ENCODE results near the gene KRT77. TPM values are rescaled to one million over a fixed set of nuclear protein-coding genes. Genes with fewer than 3 reads are reported as not detected.

KRT77 gene
- total RNA-seq, 2 experiments from 2014 or later: not detected

DNA sequence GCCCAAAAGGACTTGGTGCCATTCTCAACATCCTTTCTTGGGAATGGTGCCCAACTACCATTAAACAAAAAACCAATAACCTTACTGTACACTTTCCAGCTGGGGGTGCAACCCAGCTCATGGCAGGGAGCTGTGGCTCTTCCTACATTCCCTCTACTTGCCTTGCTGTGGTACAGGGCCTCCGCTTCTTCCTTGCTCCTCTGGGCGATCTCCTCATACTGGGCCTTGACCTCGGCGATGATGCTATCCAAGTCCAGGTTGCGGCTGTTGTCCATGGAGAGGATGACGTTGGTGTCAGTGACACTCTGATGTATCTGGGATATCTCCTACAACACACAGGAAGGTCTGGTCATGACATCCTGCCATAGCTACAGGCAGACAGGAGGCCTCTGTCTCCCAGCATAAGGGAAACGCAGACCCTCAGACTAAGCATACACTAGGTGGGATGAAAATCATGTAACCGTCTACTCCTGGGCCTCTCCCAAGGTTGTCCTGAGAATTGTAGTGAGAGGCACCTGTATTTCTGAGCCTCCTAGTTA lies 55.2 kb downstream of the KRT77 start:
- Mint-ChIP-seq H3K27ac (no peak overlapping the region), H3K27me3 (no peaks in the 10 kb centered on the region), H3K9me3 (no peaks in the 10 kb centered on the region), H3K4me3 (no peak overlapping the region), H3K4me1 (peaks cover 57% of the 10 kb centered on the region), H3K36me3 (peaks cover 2% of the 10 kb centered on the region)
- no peak for DNase-seq

DNA sequence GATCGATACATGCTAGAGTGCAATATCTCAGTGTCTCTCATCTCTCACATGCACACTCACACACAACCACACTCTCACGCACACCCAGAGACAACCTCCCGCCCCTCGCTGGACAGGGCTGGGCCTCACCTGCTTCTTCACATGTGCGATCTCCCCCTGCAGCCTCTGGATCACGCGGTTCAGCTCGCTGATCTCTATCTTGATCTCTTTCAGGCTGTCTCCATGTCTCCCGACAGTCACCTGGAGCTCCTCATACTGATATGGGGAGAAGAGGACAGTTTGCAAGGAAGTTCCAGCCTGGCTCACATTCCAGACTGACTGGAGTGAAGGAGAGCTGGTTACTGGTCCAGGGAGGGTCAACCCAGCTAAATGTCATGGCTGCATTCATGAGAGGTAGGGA lies 55.7 kb downstream of the KRT77 start:
- no peak overlapping the region for H3K4me3 Mint-ChIP-seq
- H3K27me3 Mint-ChIP-seq: no peaks in the 10 kb centered on the region
- no peak for DNase-seq
- H3K27ac Mint-ChIP-seq: no peak overlapping the region
- H3K36me3 Mint-ChIP-seq: no peaks in the 10 kb centered on the region
- peaks cover 58% of the 10 kb centered on the region for H3K4me1 Mint-ChIP-seq
- no peaks in the 10 kb centered on the region for H3K9me3 Mint-ChIP-seq

GRCh38 chr12:52646613-52647012 lies 56.7 kb downstream of the KRT77 start:
- Mint-ChIP-seq H3K4me1 (peaks cover 65% of the 10 kb centered on the region), H3K27ac (peak overlapping the region; percentile 28), H3K9me3 (no peaks in the 10 kb centered on the region), H3K36me3 (no peaks in the 10 kb centered on the region), H3K27me3 (no peaks in the 10 kb centered on the region), H3K4me3 (no peak overlapping the region)
- DNase-seq: no peak

DNA sequence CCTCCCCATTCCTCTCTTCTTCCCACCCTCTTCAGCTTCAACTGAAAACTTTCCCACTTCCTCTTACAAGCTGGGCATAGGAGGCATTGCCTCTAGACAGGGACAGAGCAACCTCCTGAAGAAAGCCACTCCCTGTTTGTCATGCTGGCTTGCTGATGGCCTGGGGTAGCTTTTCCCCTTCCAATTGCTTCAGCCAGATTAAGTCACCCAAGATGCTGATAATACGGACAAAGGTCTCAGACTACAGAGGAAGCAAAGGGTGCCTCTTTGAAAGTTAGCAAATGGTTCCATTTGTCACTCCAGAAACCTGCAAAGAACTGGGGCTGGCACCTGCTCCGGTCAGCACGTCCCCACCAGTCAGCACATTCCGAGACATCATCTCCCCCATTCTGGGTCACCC lies 57.3 kb downstream of the KRT77 start:
- no peaks in the 10 kb centered on the region for H3K27me3 Mint-ChIP-seq
- no peaks in the 10 kb centered on the region for H3K9me3 Mint-ChIP-seq
- peak overlapping the region; percentile 65 for H3K27ac Mint-ChIP-seq
- H3K4me3 Mint-ChIP-seq: no peak overlapping the region
- DNase-seq: no peak
- H3K4me1 Mint-ChIP-seq: peaks cover 69% of the 10 kb centered on the region
- H3K36me3 Mint-ChIP-seq: no peaks in the 10 kb centered on the region

GRCh38 chr12:52645120-52645761 lies 58.1 kb downstream of the KRT77 start:
- Mint-ChIP-seq H3K9me3 (no peaks in the 10 kb centered on the region), H3K36me3 (no peaks in the 10 kb centered on the region), H3K4me3 (no peak overlapping the region), H3K27me3 (no peaks in the 10 kb centered on the region), H3K4me1 (peaks cover 69% of the 10 kb centered on the region), H3K27ac (peak overlapping the region; percentile 85)
- DNase-seq: peak; percentile 12

GRCh38 chr12:52644078-52644415 lies 59.3 kb downstream of the KRT77 start:
- H3K9me3 Mint-ChIP-seq: no peaks in the 10 kb centered on the region
- H3K36me3 Mint-ChIP-seq: no peaks in the 10 kb centered on the region
- H3K4me3 Mint-ChIP-seq: no peak overlapping the region
- peaks cover 66% of the 10 kb centered on the region for H3K4me1 Mint-ChIP-seq
- H3K27ac Mint-ChIP-seq: no peak overlapping the region
- DNase-seq: no peak
- H3K27me3 Mint-ChIP-seq: no peaks in the 10 kb centered on the region

- no peak overlapping the region for H3K4me3 Mint-ChIP-seq
- no peak for DNase-seq
- H3K4me1 Mint-ChIP-seq: peaks cover 61% of the 10 kb centered on the region
- no peak overlapping the region for H3K27ac Mint-ChIP-seq
- no peaks in the 10 kb centered on the region for H3K9me3 Mint-ChIP-seq
- no peaks in the 10 kb centered on the region for H3K27me3 Mint-ChIP-seq
- H3K36me3 Mint-ChIP-seq: no peaks in the 10 kb centered on the region
Measured at GRCh38 chr12:52643233-52644077, 59.9 kb downstream of the KRT77 start.

- Mint-ChIP-seq H3K27ac (no peak overlapping the region), H3K9me3 (no peaks in the 10 kb centered on the region), H3K4me1 (peaks cover 45% of the 10 kb centered on the region), H3K27me3 (no peaks in the 10 kb centered on the region), H3K36me3 (no peaks in the 10 kb centered on the region), H3K4me3 (no peak overlapping the region)
- no peak for DNase-seq
Measured at GRCh38 chr12:52641468-52641867, 61.9 kb downstream of the KRT77 start.

Other genes starting within 250 kb of the KRT77 start
- gene KRT6C, start 229.7 kb downstream of the KRT77 start, total RNA-seq: not detected
- gene KRT6A, start 210.3 kb downstream of the KRT77 start, total RNA-seq: not detected
- not detected for gene KRT5, start 183.1 kb downstream of the KRT77 start, total RNA-seq
- not detected for gene KRT71, start 150.4 kb downstream of the KRT77 start, total RNA-seq
- gene KRT74, start 129.7 kb downstream of the KRT77 start, total RNA-seq: not detected
- gene KRT72, start 102.1 kb downstream of the KRT77 start, total RNA-seq: under 1 TPM in 1 of 2 experiments, not detected in 1; 0.12 TPM
- gene KRT73, start 85.0 kb downstream of the KRT77 start, total RNA-seq: under 1 TPM; 0.14 to 0.29 TPM
- gene KRT2, start 51.3 kb downstream of the KRT77 start, total RNA-seq: not detected
- not detected for gene KRT1, start 23.1 kb downstream of the KRT77 start, total RNA-seq
- gene KRT76, start 73.8 kb upstream of the KRT77 start, total RNA-seq: not detected
- not detected for gene KRT3, start 92.6 kb upstream of the KRT77 start, total RNA-seq
- under 1 TPM in 1 of 2 experiments, not detected in 1; 0.22 TPM for gene KRT4, start 110.6 kb upstream of the KRT77 start, total RNA-seq
- gene KRT79, start 130.8 kb upstream of the KRT77 start, total RNA-seq: under 1 TPM; 0.95 to 0.96 TPM
- gene KRT78, start 145.5 kb upstream of the KRT77 start, total RNA-seq: not detected
- gene KRT8, start 201.6 kb upstream of the KRT77 start, total RNA-seq: under 1 TPM; 0.48 to 0.62 TPM
- gene KRT18, start 245.6 kb upstream of the KRT77 start, total RNA-seq: 1 to 10 TPM; 7.3 to 7.6 TPM